GM23338 (cell line): ENCODE results near the gene MRPL23.

Source experiments
- CREB1 ChIP-seq: fragments of 250-450 bp; sonication (Bioruptor Pico); IDR thresholded peaks from 2 replicates; pipeline ENCODE4 v1.5.0; 2020; ENCODE audit warnings: low read depth, mild to moderate bottlenecking, moderate library complexity
- CTCF ChIP-seq, 2 experiments: fragments of 200-600 bp in 1 of 2; sonication (generic) in 1 of 2; conservative IDR thresholded peaks; 2 replicates each; pipeline versions ENCODE4 v1.5.1 to v1.6.1; 2016 to 2017; ENCODE audit warnings: antibody characterized with exemption in 2 of 2, low read depth in 2 of 2, mild to moderate bottlenecking in 2 of 2, moderate library complexity in 1 of 2
- EZH2 ChIP-seq: fragments of 200-600 bp; sonication (generic); IDR thresholded peaks from one replicate; pipeline ENCODE4 v1.8.0; 2017; ENCODE audit warnings: antibody characterized with exemption, mild to moderate bottlenecking, low read depth; ENCODE audit not compliant: unreplicated experiment
- JUNB ChIP-seq: IDR thresholded peaks from one replicate; pipeline ENCODE4 v1.6.1; 2016; ENCODE audit warnings: antibody characterized with exemption; ENCODE audit not compliant: unreplicated experiment
- POLR2AphosphoS5 ChIP-seq: IDR thresholded peaks from 2 replicates; pipeline ENCODE4 v1.6.1; 2016; ENCODE audit warnings: antibody characterized with exemption, low read depth
- REST ChIP-seq: IDR thresholded peaks from one replicate; pipeline ENCODE4 v1.6.1; 2018; ENCODE audit warnings: antibody characterized with exemption; ENCODE audit not compliant: unreplicated experiment
- STAT1 ChIP-seq: IDR thresholded peaks from one replicate; pipeline ENCODE4 v1.6.1; 2016; ENCODE audit warnings: antibody characterized with exemption; ENCODE audit not compliant: unreplicated experiment

GRCh38 chr11:1927026-1927847 lies 19.9 kb upstream of the MRPL23 start:
- TF ChIP-seq POLR2AphosphoS5 (no peak), CTCF (conservative IDR thresholded peaks at IDR 0.05; ENCODE audit: low read depth in 2 of 2) (no peak), REST (no peak), JUNB (no peak), EZH2 (no peak), CREB1 (CRISPR knock-in tag) (no peak), STAT1 (no peak)
